ENCODE measurements around the gene FOXN3.

DNA sequence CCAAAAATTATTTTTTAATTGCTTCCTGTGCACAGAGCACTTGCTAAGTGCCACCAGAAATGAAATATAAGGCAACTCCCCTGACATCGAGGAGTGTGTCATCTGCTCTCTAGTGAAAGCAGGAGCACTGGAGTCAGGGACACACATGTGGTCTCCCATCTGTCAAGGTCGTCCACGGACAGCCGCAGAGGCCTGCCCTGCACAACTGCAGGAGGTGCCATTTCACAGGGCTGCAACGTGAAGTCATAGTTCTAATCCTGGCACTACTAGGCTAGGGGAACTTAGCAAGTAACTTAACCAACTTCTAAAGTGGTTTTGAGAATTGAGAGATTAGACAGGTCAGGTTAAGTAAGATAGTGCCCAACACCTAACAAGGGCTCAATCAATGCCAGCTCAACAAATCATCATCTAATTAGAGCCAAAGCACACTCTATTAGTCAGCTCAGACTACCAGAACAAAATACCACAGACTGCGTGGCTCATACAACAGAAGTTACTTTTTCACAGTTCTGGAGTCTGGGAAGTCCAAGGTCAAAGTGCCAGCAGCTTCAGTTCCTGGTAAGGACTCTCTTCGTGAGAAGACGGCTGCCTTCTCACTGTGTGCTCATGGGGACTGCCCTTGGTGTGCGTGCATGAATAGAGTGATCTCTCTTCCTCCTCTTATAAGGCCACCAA, 30.7 kb downstream of the FOXN3 start:
- TF ChIP-seq POLR2A (IDR thresholded peaks at IDR 0.05; ENCODE audit: low read depth, low read length) (no peak), POLR2AphosphoS5 (IDR thresholded peaks at IDR 0.05; ENCODE audit: insufficient read depth, low read depth, low read length) (no peak), JUN (IDR thresholded peaks at IDR 0.05; ENCODE audit: borderline replicate concordance, insufficient read depth, insufficient read length, low read depth) (no peak), EZH2 (IDR thresholded peaks at IDR 0.05; ENCODE audit: borderline replicate concordance, low read depth, low read length, severe bottlenecking) (no peak), MYC (IDR thresholded peaks at IDR 0.05; ENCODE audit: low read depth, low read length) (no peak), GATA2 (IDR thresholded peaks at IDR 0.05; ENCODE audit: insufficient read depth, insufficient read length, low read depth, low read length) (no peak), FOS (IDR thresholded peaks at IDR 0.05; ENCODE audit: borderline replicate concordance, insufficient read depth, low read length) (no peak)
- TF ChIP-seq, protein P1, sequence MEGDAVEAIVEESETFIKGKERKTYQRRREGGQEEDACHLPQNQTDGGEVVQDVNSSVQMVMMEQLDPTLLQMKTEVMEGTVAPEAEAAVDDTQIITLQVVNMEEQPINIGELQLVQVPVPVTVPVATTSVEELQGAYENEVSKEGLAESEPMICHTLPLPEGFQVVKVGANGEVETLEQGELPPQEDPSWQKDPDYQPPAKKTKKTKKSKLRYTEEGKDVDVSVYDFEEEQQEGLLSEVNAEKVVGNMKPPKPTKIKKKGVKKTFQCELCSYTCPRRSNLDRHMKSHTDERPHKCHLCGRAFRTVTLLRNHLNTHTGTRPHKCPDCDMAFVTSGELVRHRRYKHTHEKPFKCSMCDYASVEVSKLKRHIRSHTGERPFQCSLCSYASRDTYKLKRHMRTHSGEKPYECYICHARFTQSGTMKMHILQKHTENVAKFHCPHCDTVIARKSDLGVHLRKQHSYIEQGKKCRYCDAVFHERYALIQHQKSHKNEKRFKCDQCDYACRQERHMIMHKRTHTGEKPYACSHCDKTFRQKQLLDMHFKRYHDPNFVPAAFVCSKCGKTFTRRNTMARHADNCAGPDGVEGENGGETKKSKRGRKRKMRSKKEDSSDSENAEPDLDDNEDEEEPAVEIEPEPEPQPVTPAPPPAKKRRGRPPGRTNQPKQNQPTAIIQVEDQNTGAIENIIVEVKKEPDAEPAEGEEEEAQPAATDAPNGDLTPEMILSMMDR (IDR thresholded peaks at IDR 0.05; ENCODE audit: extremely low read depth in 1 of 2, insufficient read depth in 1 of 2, low read depth in 1 of 2, low read length in 2 of 2), result no peak
- TF ChIP-seq, protein P2, sequence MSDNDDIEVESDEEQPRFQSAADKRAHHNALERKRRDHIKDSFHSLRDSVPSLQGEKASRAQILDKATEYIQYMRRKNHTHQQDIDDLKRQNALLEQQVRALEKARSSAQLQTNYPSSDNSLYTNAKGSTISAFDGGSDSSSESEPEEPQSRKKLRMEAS (IDR thresholded peaks at IDR 0.05; ENCODE audit: insufficient read depth, insufficient read length), result no peak
